B cell (primary cell): Measurements from ENCODE around the gene FOSB. TPM values are rescaled to one million over a fixed set of nuclear protein-coding genes. Genes with fewer than 3 reads are reported as not detected.

ENCODE experiments used
- ATAC-seq: fragments of 200-7000 bp; cut with Tn5 transposase; one replicate; pipeline ENCODE4 v1.10.0; 2021; ENCODE audit warnings: low read depth, mild to moderate bottlenecking, moderate number of reproducible peaks, moderate library complexity
- CTCF ChIA-PET: fragments of 350-600 bp; sonication (Branson Sonifier 250); formaldehyde crosslinking; loops from one replicate; lab custom pipeline; 2021; ENCODE audit warnings: antibody characterized with exemption, inconsistent platforms; lab: Charles Lee
- POLR2A ChIA-PET: fragments of 350-600 bp; sonication (Branson Sonifier 250); formaldehyde crosslinking; loops from one replicate; lab custom pipeline; 2021; ENCODE audit warnings: antibody characterized with exemption; lab: Charles Lee
- DNase-seq: peaks from one replicate; pipeline ENCODE4 v3.0.0; 2013
- H2AFZ ChIP-seq: 2 replicates; pipeline ENCODE4 v1.6.1; 2012; ENCODE audit warnings: mild to moderate bottlenecking, low read depth, low read length; ENCODE audit not compliant: insufficient read depth, poor library complexity, severe bottlenecking
- H3K27ac ChIP-seq, 2 donors: 1 replicate in 1 of 2; 2 replicates in 1 of 2; pipeline ENCODE4 v1.5.1; 2012 to 2013; ENCODE audit warnings: low read length in 2 of 2, mild to moderate bottlenecking in 2 of 2, moderate library complexity in 1 of 2
- H3K27me3 ChIP-seq, 4 experiments: fragments of 200-600 bp in 1 of 4; sonication (generic) in 1 of 4; replicated peaks in 1 of 4; 1 replicate in 2 of 4; 2 replicates in 2 of 4; pipeline versions ENCODE4 v1.6.1 to v1.7.0; 2013 to 2016; ENCODE audit warnings: low read length in 3 of 4, mild to moderate bottlenecking in 2 of 4, mixed read lengths in 1 of 4, moderate library complexity in 1 of 4; ENCODE audit not compliant: insufficient read depth in 4 of 4, control insufficient read depth in 3 of 4; ENCODE audit errors: control extremely low read depth in 1 of 4
- H3K36me3 ChIP-seq, 2 experiments: replicated peaks in 1 of 2; 1 replicate in 1 of 2; 2 replicates in 1 of 2; pipeline versions ENCODE4 v1.6.1 to v1.7.1; 2013; ENCODE audit warnings: low read length in 1 of 2; ENCODE audit not compliant: insufficient read depth in 2 of 2, control insufficient read depth in 1 of 2; ENCODE audit errors: control extremely low read depth in 1 of 2, extremely low read depth in 1 of 2
- H3K4me1 ChIP-seq, 2 donors: fragments of 200-600 bp in 1 of 2; sonication (generic) in 1 of 2; 1 replicate in 1 of 2; 2 replicates in 1 of 2; pipeline versions ENCODE4 v1.5.1 to v1.6.1; 2013 to 2017; ENCODE audit warnings: low read length in 2 of 2; ENCODE audit not compliant: control insufficient read depth in 2 of 2, insufficient read depth in 2 of 2
- H3K4me2 ChIP-seq: replicated peaks from 2 replicates; pipeline ENCODE3; 2012; ENCODE audit warnings: mild to moderate bottlenecking, low read depth, low read length; ENCODE audit not compliant: poor library complexity, severe bottlenecking
- H3K4me3 ChIP-seq, 5 experiments: fragments of 200-600 bp in 1 of 5; sonication (generic) in 1 of 5; 1 replicate in 3 of 5; 2 replicates in 2 of 5; pipeline versions ENCODE4 v1.5.1 to v1.7.0; 2011 to 2016; ENCODE audit warnings: low read length in 4 of 5, mild to moderate bottlenecking in 4 of 5, low read depth in 2 of 5, control low read depth in 1 of 5, moderate library complexity in 1 of 5; ENCODE audit not compliant: insufficient read depth in 1 of 5; ENCODE audit errors: control extremely low read depth in 1 of 5, extremely low read depth in 1 of 5
- H3K79me2 ChIP-seq: fragments of 200-600 bp; sonication (generic); one replicate; pipeline ENCODE4 v1.6.0; 2016; ENCODE audit warnings: low read length; ENCODE audit not compliant: control insufficient read depth, insufficient read depth
- H3K9ac ChIP-seq: fragments of 200-600 bp; sonication (generic); 2 replicates; pipeline ENCODE4 v1.6.1; 2017; ENCODE audit warnings: mild to moderate bottlenecking, low read length, moderate library complexity
- H3K9me3 ChIP-seq, 3 donors: one replicate each; pipeline versions ENCODE4 v1.6.1 to v1.7.1; 2013; ENCODE audit warnings: low read length in 2 of 3; ENCODE audit not compliant: control insufficient read depth in 2 of 3, insufficient read depth in 1 of 3; ENCODE audit errors: control extremely low read depth in 1 of 3
- H4K20me1 ChIP-seq: 2 replicates; pipeline ENCODE4 v1.6.0; 2012; ENCODE audit warnings: mild to moderate bottlenecking, low read length; ENCODE audit not compliant: insufficient read depth, control insufficient read depth, poor library complexity, severe bottlenecking
- H3K27ac Mint-ChIP-seq: one replicate; pipeline ENCODE4 v1.8.0; 2021; ENCODE audit warnings: mixed read lengths
- H3K27me3 Mint-ChIP-seq: one replicate; pipeline ENCODE4 v1.8.0; 2021; ENCODE audit warnings: mixed read lengths
- H3K4me1 Mint-ChIP-seq: one replicate; pipeline ENCODE4 v1.8.0; 2021; ENCODE audit warnings: mixed read lengths
- H3K4me3 Mint-ChIP-seq: one replicate; pipeline ENCODE4 v1.8.0; 2021; ENCODE audit warnings: mixed read lengths
- H3K9me3 Mint-ChIP-seq: one replicate; pipeline ENCODE4 v1.8.0; 2022; ENCODE audit warnings: mixed read lengths; ENCODE audit not compliant: insufficient read depth
- EZH2 ChIP-seq: IDR thresholded peaks from 2 replicates; pipeline ENCODE4 v1.6.1; 2012; ENCODE audit warnings: borderline replicate concordance, low read depth, mild to moderate bottlenecking, moderate library complexity, low read length; ENCODE audit not compliant: insufficient read depth, poor library complexity, severe bottlenecking
- WGBS: methylation state at CpG from one replicate; pipeline ENCODE4 v1.1.5; 2013; ENCODE audit warnings: missing lambda C conversion rate; ENCODE audit not compliant: insufficient coverage; 5-methylcytosine and 5-hydroxymethylcytosine counted together
- intact Hi-C: fragments of 100-400 bp; cut with micrococcal nuclease; formaldehyde crosslinking; loops from one replicate; pipeline ENCODE4 v1.10.0; 2022
- polyA plus RNA-seq: library from polyadenylated mRNA; depleted of rRNA; stranded (reverse); fragments of >200 nt; gene quantifications from 2 replicates; pipeline ENCODE4 v1.2.3, GENCODE V29; 2012
- total RNA-seq, 2 donors: library from RNA; stranded (reverse); fragments of 120-200 nt in 1 of 2; gene quantifications; 1 replicate in 1 of 2; 2 replicates in 1 of 2; pipeline versions ENCODE4 v1.2.3 to v1.2.4, GENCODE V29; 2013 to 2022
- TF ChIP-seq, protein P1 (sequence below): fragments of 200-600 bp; IDR thresholded peaks from one replicate; pipeline ENCODE4 v1.8.0; 2022; ENCODE audit warnings: antibody characterized with exemption, mild to moderate bottlenecking

The FOSB gene
- total and polyA plus RNA-seq, 2 donors (not counting 1 experiment from before 2014, with no cell fraction given): 39.6 to 2,860 TPM

DNA sequence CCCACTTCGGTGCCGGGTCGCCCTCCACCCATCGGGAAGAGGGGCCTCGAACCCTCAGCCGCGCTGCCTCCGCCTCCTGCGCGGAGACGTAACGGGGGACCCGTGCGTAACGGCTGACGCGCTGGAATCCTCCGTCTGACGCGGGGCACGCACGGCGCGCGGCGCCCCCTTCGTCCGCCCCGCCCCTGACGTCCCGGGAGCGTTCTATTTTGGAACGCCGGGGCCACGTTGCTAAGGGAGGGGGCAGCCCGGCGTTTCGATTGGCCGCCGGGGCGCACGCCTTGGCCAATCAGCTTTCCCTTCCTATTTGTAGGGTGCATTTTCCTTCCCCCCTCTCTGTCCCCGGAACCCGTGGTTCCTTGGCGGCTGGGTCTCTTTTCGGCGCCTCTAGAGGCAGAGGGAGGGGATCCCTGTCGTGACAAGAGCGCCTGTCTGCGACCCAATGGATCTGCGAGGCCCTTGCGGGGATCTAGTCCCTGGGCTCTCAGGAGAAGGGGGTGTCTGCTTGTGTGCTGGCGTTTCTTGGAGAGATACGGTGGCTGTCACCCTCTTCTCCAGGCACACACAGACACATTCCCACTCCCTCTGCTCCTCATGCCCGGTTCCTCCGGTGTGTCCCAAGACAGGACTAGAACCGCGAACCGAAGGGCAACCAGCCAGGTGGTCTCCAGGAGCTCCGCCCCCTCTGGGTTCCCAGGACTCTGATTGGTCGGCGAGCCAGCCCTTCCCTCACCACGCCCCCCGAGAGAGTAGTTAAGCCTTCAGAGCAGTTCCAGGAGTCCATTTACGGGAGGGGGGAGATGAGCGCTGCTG is 1.5 kb downstream of the FOSB start:
- Histone ChIP-seq H3K4me1 (peaks cover 38 to 57% of the 10 kb centered on the region in 2 donors), H3K36me3 (no peaks in the 10 kb centered on the region), H3K4me2 (peak overlapping the region; percentile 93), H3K9me3 (no peaks in the 10 kb centered on the region), H3K79me2 (no peaks in the 10 kb centered on the region), H2AFZ (no peak overlapping the region), H3K27me3 (peaks cover 0 to 33% (median 15%) of the 10 kb centered on the region in 4 experiments), H3K27ac (peak overlapping the region; percentile 96 to 100), H3K4me3 (peak overlapping the region; percentile 59 to 100 (median 95)), H4K20me1 (peaks cover 59% of the 10 kb centered on the region), H3K9ac (peak overlapping the region; percentile 99)
- Mint-ChIP-seq H3K27me3 (peaks cover 24% of the 10 kb centered on the region), H3K4me3 (peak overlapping the region; percentile 92), H3K9me3 (no peaks in the 10 kb centered on the region), H3K4me1 (peaks cover 50% of the 10 kb centered on the region), H3K27ac (peak overlapping the region; percentile 95)
- TF ChIP-seq EZH2: no peak
- TF ChIP-seq, protein P1, sequence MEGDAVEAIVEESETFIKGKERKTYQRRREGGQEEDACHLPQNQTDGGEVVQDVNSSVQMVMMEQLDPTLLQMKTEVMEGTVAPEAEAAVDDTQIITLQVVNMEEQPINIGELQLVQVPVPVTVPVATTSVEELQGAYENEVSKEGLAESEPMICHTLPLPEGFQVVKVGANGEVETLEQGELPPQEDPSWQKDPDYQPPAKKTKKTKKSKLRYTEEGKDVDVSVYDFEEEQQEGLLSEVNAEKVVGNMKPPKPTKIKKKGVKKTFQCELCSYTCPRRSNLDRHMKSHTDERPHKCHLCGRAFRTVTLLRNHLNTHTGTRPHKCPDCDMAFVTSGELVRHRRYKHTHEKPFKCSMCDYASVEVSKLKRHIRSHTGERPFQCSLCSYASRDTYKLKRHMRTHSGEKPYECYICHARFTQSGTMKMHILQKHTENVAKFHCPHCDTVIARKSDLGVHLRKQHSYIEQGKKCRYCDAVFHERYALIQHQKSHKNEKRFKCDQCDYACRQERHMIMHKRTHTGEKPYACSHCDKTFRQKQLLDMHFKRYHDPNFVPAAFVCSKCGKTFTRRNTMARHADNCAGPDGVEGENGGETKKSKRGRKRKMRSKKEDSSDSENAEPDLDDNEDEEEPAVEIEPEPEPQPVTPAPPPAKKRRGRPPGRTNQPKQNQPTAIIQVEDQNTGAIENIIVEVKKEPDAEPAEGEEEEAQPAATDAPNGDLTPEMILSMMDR: no peak
- CTCF ChIA-PET: interaction anchor here (0.7 to 7.3 kb wide), 14 partner anchors 10 to 173 kb away, joined by 3 to 98 read pairs (median 4); partner anchors contain the start of gene PPM1N
- WGBS: 1% methylated on average over 52 of the region's 66 CpGs
- intact Hi-C loops: loop anchor here (1.0 to 2.0 kb wide), 4 partner anchors 9 to 64 kb away; partner anchors contain the start of genes PPP1R13L and VASP
- DNase-seq (peak; percentile 97), ATAC-seq (peak; percentile 57)
- POLR2A ChIA-PET: interaction anchor here (0.8 to 4.2 kb wide), 12 partner anchors 9 to 301 kb away, joined by 3 to 45 read pairs (median 5); partner anchors contain the start of genes QPCTL and SNRPD2
